ENCODE results near the gene ADAMTS16. TPM values are rescaled to one million over a fixed set of nuclear protein-coding genes. Genes with fewer than 3 reads are reported as not detected.

ADAMTS16 gene
- total RNA-seq, 1 donor from 2014 or later = not detected

- H3K27me3 Mint-ChIP-seq (ENCODE audit: low read depth) = no peaks in the 10 kb centered on the region
- H3K9me3 Mint-ChIP-seq = no peaks in the 10 kb centered on the region
- no peak for DNase-seq (ENCODE audit: low spot score)
- intact Hi-C loops (cut with micrococcal nuclease) = no loop called here
- no peak overlapping the region for H3K4me3 Mint-ChIP-seq (ENCODE audit: low read depth)
- no peaks in the 10 kb centered on the region for H3K4me1 Mint-ChIP-seq (ENCODE audit: low read depth)
- H3K36me3 Mint-ChIP-seq (ENCODE audit: low read depth) = no peaks in the 10 kb centered on the region
- H3K27ac Mint-ChIP-seq = no peak overlapping the region
Measured at GRCh38 chr5:5291357-5291756, 151.2 kb downstream of the ADAMTS16 start.

GRCh38 chr5:5293029-5293428 lies 152.9 kb downstream of the ADAMTS16 start:
- intact Hi-C loops (cut with micrococcal nuclease) = no loop called here
- no peaks in the 10 kb centered on the region for H3K27me3 Mint-ChIP-seq (ENCODE audit: low read depth)
- H3K36me3 Mint-ChIP-seq (ENCODE audit: low read depth) = no peaks in the 10 kb centered on the region
- no peak overlapping the region for H3K4me3 Mint-ChIP-seq (ENCODE audit: low read depth)
- no peaks in the 10 kb centered on the region for H3K9me3 Mint-ChIP-seq
- H3K4me1 Mint-ChIP-seq (ENCODE audit: low read depth) = no peaks in the 10 kb centered on the region
- no peak overlapping the region for H3K27ac Mint-ChIP-seq
- no peak for DNase-seq (ENCODE audit: low spot score)

GRCh38 chr5:5294429-5294828 lies 154.3 kb downstream of the ADAMTS16 start:
- Mint-ChIP-seq H3K9me3 (no peaks in the 10 kb centered on the region), H3K36me3 (ENCODE audit: low read depth) (no peaks in the 10 kb centered on the region), H3K27ac (no peak overlapping the region), H3K4me3 (ENCODE audit: low read depth) (no peak overlapping the region), H3K27me3 (ENCODE audit: low read depth) (no peaks in the 10 kb centered on the region), H3K4me1 (ENCODE audit: low read depth) (no peaks in the 10 kb centered on the region)
- no peak for DNase-seq (ENCODE audit: low spot score)
- intact Hi-C loops (cut with micrococcal nuclease) = no loop called here

DNA sequence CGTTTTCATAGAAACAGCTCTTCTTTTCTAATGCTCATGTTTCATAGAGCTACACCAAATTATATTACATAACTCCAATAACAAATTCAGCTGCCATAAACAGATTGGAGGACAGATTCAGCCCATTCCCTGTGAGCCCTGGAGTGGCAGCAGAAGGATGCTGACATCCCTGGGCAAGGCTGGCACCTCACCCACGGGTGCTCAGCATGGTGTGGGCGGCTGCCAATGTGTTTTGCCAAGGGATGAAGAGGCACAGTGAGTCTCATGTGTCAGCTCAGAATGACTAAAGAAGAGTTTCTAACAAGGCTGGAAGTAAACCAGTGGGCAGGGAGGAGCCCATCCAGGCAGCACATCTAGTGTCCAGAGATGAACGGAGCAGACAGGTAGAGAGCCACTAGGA lies 155.2 kb downstream of the ADAMTS16 start:
- Mint-ChIP-seq H3K27me3 (ENCODE audit: low read depth) (no peaks in the 10 kb centered on the region), H3K36me3 (ENCODE audit: low read depth) (no peaks in the 10 kb centered on the region), H3K9me3 (peaks cover 4% of the 10 kb centered on the region), H3K27ac (no peak overlapping the region), H3K4me3 (ENCODE audit: low read depth) (no peak overlapping the region), H3K4me1 (ENCODE audit: low read depth) (no peaks in the 10 kb centered on the region)
- intact Hi-C loops (cut with micrococcal nuclease) = no loop called here
- no peak for DNase-seq (ENCODE audit: low spot score)

- H3K4me3 Mint-ChIP-seq (ENCODE audit: low read depth) = no peak overlapping the region
- H3K4me1 Mint-ChIP-seq (ENCODE audit: low read depth) = no peaks in the 10 kb centered on the region
- H3K9me3 Mint-ChIP-seq = peaks cover 4% of the 10 kb centered on the region
- no peak for DNase-seq (ENCODE audit: low spot score)
- intact Hi-C loops (cut with micrococcal nuclease) = no loop called here
- H3K36me3 Mint-ChIP-seq (ENCODE audit: low read depth) = no peaks in the 10 kb centered on the region
- no peaks in the 10 kb centered on the region for H3K27me3 Mint-ChIP-seq (ENCODE audit: low read depth)
- no peak overlapping the region for H3K27ac Mint-ChIP-seq
Measured at GRCh38 chr5:5296051-5296450, 155.9 kb downstream of the ADAMTS16 start.

DNA sequence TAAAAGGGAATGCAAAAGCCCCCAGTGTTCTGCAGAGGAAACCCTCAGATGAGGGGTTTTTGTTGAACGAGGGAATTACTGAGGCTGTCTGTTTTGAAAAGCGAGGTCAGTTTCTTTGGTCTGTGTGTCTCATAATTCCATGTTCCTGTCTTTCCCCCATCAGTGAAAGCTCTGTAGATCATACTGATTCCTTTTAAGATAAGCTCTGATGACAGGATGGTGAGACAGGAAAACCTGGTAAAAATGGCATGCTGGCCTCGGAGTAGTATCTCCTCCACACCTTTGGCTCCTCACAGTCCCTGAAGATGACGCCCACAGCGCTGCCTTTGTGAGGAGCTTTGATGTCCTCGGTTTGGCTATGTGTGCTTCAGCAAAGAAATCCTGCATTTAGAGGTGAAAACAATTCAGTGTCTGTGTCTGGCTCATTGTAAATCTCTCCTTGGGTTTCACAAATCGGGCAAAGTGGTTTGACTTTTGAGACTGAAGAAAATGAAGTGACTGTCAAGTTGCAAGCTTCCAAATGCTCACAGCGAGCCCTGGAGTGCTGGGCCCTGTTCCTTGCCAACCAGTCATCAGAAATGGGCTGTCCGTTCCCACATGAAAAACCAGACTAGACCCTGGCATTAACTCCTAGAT lies 157.4 kb downstream of the ADAMTS16 start:
- Mint-ChIP-seq H3K27me3 (ENCODE audit: low read depth) (no peaks in the 10 kb centered on the region), H3K36me3 (ENCODE audit: low read depth) (no peaks in the 10 kb centered on the region)
- intact Hi-C loops (cut with micrococcal nuclease) = no loop called here

GRCh38 chr5:5298068-5298633 lies 158.0 kb downstream of the ADAMTS16 start:
- Mint-ChIP-seq H3K9me3 (peaks cover 9% of the 10 kb centered on the region), H3K4me1 (ENCODE audit: low read depth) (no peaks in the 10 kb centered on the region), H3K36me3 (ENCODE audit: low read depth) (no peaks in the 10 kb centered on the region), H3K27me3 (ENCODE audit: low read depth) (no peaks in the 10 kb centered on the region), H3K4me3 (ENCODE audit: low read depth) (no peak overlapping the region), H3K27ac (no peak overlapping the region)
- intact Hi-C loops (cut with micrococcal nuclease) = no loop called here
- no peak for DNase-seq (ENCODE audit: low spot score)

More for the DNA sequence above, 157.4 kb downstream of the ADAMTS16 start:
- no peaks in the 10 kb centered on the region for H3K4me1 Mint-ChIP-seq (ENCODE audit: low read depth)
- no peak overlapping the region for H3K27ac Mint-ChIP-seq
- H3K9me3 Mint-ChIP-seq = peaks cover 9% of the 10 kb centered on the region
- no peak overlapping the region for H3K4me3 Mint-ChIP-seq (ENCODE audit: low read depth)
- no peak for DNase-seq (ENCODE audit: low spot score)

GRCh38 chr5:5298841-5299541 lies 158.9 kb downstream of the ADAMTS16 start:
- Mint-ChIP-seq H3K27me3 (ENCODE audit: low read depth) (no peaks in the 10 kb centered on the region), H3K9me3 (peaks cover 9% of the 10 kb centered on the region), H3K36me3 (ENCODE audit: low read depth) (no peaks in the 10 kb centered on the region), H3K4me3 (ENCODE audit: low read depth) (no peak overlapping the region), H3K27ac (no peak overlapping the region), H3K4me1 (ENCODE audit: low read depth) (no peaks in the 10 kb centered on the region)
- intact Hi-C loops (cut with micrococcal nuclease) = no loop called here
- DNase-seq (ENCODE audit: low spot score) = no peak

DNA sequence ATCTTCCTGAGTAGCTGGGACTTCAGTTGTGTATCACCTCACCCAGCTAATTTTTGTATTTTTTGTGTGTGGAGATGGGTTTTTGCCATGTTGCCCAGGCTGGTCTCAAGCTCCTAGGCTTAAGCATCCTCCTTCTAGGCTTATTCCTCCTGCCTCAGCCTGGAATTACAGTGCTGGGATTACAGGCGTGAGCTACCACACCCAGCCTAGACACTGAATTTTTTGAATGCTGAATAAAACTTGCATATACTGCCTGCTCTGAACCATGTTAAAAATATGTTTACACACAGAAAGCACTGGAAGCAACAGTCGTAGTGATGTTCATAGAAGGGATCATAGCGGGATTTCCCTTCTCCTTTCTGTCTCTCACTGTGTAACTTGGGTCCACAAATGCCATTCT lies 161.0 kb downstream of the ADAMTS16 start:
- Mint-ChIP-seq H3K27ac (no peak overlapping the region), H3K4me3 (ENCODE audit: low read depth) (no peak overlapping the region), H3K4me1 (ENCODE audit: low read depth) (no peaks in the 10 kb centered on the region), H3K36me3 (ENCODE audit: low read depth) (no peaks in the 10 kb centered on the region), H3K9me3 (peaks cover 9% of the 10 kb centered on the region), H3K27me3 (ENCODE audit: low read depth) (no peaks in the 10 kb centered on the region)
- intact Hi-C loops (cut with micrococcal nuclease) = no loop called here
- no peak for DNase-seq (ENCODE audit: low spot score)

DNA sequence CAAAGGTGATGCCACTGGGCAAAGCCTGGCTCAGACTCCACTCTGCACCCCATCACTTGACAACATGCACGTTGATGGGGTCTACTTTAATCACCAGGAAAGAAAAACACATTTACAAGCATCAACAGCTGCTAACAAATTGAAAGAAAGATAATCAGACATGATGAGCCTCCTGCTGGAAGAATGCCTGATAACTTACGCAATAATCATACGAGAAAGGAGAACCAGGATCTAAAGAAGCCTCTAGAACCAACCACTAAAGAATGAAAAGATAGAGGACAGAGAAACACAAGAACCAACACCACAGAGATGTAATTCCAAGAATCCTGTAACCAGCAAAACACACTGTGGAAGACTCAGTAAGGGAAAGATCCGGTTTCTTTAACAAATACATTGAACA lies 162.1 kb downstream of the ADAMTS16 start:
- peaks cover 9% of the 10 kb centered on the region for H3K9me3 Mint-ChIP-seq
- H3K36me3 Mint-ChIP-seq (ENCODE audit: low read depth) = no peaks in the 10 kb centered on the region
- intact Hi-C loops (cut with micrococcal nuclease) = no loop called here

GRCh38 chr5:5303242-5303641 lies 163.1 kb downstream of the ADAMTS16 start:
- no peaks in the 10 kb centered on the region for H3K4me1 Mint-ChIP-seq (ENCODE audit: low read depth)
- DNase-seq (ENCODE audit: low spot score) = no peak
- H3K27me3 Mint-ChIP-seq (ENCODE audit: low read depth) = no peaks in the 10 kb centered on the region
- H3K9me3 Mint-ChIP-seq = peaks cover 9% of the 10 kb centered on the region
- H3K36me3 Mint-ChIP-seq (ENCODE audit: low read depth) = no peaks in the 10 kb centered on the region
- H3K27ac Mint-ChIP-seq = no peak overlapping the region
- no peak overlapping the region for H3K4me3 Mint-ChIP-seq (ENCODE audit: low read depth)
- intact Hi-C loops (cut with micrococcal nuclease) = no loop called here

More for the DNA sequence above, 162.1 kb downstream of the ADAMTS16 start:
- no peak overlapping the region for H3K27ac Mint-ChIP-seq
- H3K27me3 Mint-ChIP-seq (ENCODE audit: low read depth) = no peaks in the 10 kb centered on the region
- H3K4me3 Mint-ChIP-seq (ENCODE audit: low read depth) = no peak overlapping the region
- no peak for DNase-seq (ENCODE audit: low spot score)
- no peaks in the 10 kb centered on the region for H3K4me1 Mint-ChIP-seq (ENCODE audit: low read depth)

DNA sequence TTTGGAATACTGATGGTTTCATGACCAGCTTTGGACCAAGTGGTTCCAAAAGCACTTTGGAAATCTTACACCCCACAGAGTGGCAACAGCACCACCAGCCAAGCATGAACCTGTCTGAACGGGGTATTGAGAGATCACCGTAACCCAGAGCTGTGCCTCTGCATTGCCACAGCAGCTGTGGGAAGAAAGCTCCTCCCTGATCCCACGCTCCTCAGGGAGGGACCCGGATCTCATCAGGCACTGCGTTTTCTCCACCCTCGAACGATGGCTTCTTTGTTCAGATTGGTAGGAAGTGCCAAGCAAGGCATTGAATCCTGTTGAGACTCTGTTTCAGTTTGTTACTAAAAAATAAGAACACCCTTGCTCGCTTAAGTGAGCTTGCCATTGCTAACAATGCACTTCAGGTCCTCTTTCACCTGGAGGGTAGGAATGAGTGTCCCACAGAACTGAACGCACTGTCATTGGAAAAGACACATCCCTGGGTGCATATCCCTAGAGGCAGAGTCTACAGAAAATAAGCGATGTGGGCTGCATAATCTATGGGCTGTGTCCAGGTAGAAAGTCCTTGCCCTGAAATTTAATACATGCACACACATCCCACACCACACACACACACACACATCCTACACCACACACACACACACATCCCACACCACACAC lies 164.4 kb downstream of the ADAMTS16 start:
- intact Hi-C loops (cut with micrococcal nuclease) = no loop called here
- Mint-ChIP-seq H3K4me1 (ENCODE audit: low read depth) (no peaks in the 10 kb centered on the region), H3K36me3 (ENCODE audit: low read depth) (no peaks in the 10 kb centered on the region), H3K27ac (no peak overlapping the region), H3K9me3 (peaks cover 9% of the 10 kb centered on the region), H3K4me3 (ENCODE audit: low read depth) (no peak overlapping the region), H3K27me3 (ENCODE audit: low read depth) (no peaks in the 10 kb centered on the region)
- DNase-seq (ENCODE audit: low spot score) = no peak

DNA sequence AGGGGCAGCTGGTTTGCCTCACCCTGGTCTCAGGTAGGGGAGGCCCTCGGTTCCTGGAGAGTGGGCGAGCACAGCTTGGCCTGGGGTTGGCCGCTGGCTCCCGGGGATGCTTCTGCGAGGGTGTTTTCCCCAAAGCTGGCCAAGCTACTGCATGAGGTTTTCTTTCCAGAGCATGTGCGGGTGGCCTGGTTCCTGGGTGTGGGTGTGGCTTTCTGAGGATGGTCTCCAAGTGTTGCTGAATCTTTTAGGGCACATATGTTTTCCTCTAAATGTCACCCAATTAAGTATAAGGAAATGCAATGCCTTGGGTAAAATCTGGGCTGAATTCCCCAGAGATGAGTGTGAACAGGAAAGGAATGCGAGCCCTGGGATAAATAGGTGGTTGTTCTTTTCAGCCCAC lies 166.6 kb downstream of the ADAMTS16 start:
- intact Hi-C loops (cut with micrococcal nuclease) = no loop called here
- H3K27me3 Mint-ChIP-seq (ENCODE audit: low read depth) = no peaks in the 10 kb centered on the region
- no peak for DNase-seq (ENCODE audit: low spot score)
- no peak overlapping the region for H3K4me3 Mint-ChIP-seq (ENCODE audit: low read depth)
- H3K36me3 Mint-ChIP-seq (ENCODE audit: low read depth) = no peaks in the 10 kb centered on the region
- no peak overlapping the region for H3K27ac Mint-ChIP-seq
- peaks cover 5% of the 10 kb centered on the region for H3K9me3 Mint-ChIP-seq
- H3K4me1 Mint-ChIP-seq (ENCODE audit: low read depth) = no peaks in the 10 kb centered on the region
